GM12872 (cell line): ENCODE data around the gene EIF3I.

Experiments used
- CTCF ChIP-seq: IDR thresholded peaks from 3 replicates; pipeline ENCODE4 v1.5.1; 2011; ENCODE audit warnings: low read depth, mild to moderate bottlenecking, low read length, moderate library complexity; ENCODE audit not compliant: insufficient read depth

Gene EIF3I

GRCh38 chr1:32265846-32266245 lies 43.6 kb downstream of the EIF3I start:
- no peak for TF ChIP-seq CTCF

- no peak for TF ChIP-seq CTCF
Observed at GRCh38 chr1:32266921-32267591, 44.8 kb downstream of the EIF3I start.

GRCh38 chr1:32269744-32270143 lies 47.5 kb downstream of the EIF3I start:
- no peak for TF ChIP-seq CTCF

GRCh38 chr1:32272557-32273390 lies 50.6 kb downstream of the EIF3I start:
- no peak for TF ChIP-seq CTCF

GRCh38 chr1:32273391-32274208 lies 51.4 kb downstream of the EIF3I start:
- TF ChIP-seq CTCF, result no peak

- no peak for TF ChIP-seq CTCF
Observed at GRCh38 chr1:32274646-32275340, 52.6 kb downstream of the EIF3I start.

- TF ChIP-seq CTCF, result no peak
Observed at GRCh38 chr1:32275424-32275823, 53.2 kb downstream of the EIF3I start.
